ENCODE measurements around the gene CNIH1. TPM values are rescaled to one million over a fixed set of nuclear protein-coding genes. Genes with fewer than 3 reads are reported as not detected.

CNIH1 gene
- total and polyA plus RNA-seq, 2 of the 13 experiments (the other 11 are each of a cell fraction or from before 2014, with no cell fraction given), result 166 to 421 TPM

DNA sequence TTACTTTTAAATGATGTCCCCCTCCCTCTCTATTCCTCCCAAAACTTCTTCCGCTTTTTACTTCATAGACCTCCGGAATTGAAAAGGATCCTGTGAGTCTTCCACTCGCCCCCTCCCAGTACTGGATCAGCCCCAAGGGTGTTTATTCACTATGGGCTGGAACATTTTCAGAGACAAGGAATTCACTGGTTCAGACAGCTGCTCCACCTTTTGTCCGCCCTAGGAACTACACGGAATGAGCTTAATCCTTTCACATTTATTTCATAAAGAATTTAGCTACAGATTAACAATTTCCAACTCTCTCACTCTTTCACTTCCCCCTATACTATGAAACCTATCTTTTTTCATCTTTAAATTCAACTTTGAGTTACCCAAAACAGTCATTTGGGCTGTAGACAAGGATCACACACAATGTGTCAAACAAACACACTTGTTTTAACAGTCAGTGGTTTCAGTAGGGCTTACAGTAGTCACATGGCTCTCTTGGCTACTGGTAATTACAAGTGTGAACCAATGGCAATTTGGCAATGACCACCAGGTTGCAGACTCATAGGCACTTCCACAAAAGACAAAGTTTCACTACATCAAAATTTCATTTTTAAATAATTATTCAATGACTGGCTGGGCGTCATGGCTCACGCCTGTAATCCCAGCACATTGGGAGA lies 20.6 kb downstream of the CNIH1 start (continued):
- TF ChIP-seq LCORL (IDR thresholded peaks at IDR 0.05) (no peak), LCORL (CRISPR knock-in tag; IDR thresholded peaks at IDR 0.05) (0 out of 2 replicates have a peak, but pooled peaks have one; percentile 25), GATAD2A (CRISPR knock-in tag; IDR thresholded peaks at IDR 0.05) (0 out of 2 replicates have a peak, but pooled peaks have one; percentile 22), ZFP82 (CRISPR knock-in tag; IDR thresholded peaks at IDR 0.05; ENCODE audit: borderline replicate concordance) (no peak), CENPT (CRISPR knock-in tag; IDR thresholded peaks at IDR 0.05; ENCODE audit: low read depth) (no peak)
- TF ChIP-seq, protein P1, sequence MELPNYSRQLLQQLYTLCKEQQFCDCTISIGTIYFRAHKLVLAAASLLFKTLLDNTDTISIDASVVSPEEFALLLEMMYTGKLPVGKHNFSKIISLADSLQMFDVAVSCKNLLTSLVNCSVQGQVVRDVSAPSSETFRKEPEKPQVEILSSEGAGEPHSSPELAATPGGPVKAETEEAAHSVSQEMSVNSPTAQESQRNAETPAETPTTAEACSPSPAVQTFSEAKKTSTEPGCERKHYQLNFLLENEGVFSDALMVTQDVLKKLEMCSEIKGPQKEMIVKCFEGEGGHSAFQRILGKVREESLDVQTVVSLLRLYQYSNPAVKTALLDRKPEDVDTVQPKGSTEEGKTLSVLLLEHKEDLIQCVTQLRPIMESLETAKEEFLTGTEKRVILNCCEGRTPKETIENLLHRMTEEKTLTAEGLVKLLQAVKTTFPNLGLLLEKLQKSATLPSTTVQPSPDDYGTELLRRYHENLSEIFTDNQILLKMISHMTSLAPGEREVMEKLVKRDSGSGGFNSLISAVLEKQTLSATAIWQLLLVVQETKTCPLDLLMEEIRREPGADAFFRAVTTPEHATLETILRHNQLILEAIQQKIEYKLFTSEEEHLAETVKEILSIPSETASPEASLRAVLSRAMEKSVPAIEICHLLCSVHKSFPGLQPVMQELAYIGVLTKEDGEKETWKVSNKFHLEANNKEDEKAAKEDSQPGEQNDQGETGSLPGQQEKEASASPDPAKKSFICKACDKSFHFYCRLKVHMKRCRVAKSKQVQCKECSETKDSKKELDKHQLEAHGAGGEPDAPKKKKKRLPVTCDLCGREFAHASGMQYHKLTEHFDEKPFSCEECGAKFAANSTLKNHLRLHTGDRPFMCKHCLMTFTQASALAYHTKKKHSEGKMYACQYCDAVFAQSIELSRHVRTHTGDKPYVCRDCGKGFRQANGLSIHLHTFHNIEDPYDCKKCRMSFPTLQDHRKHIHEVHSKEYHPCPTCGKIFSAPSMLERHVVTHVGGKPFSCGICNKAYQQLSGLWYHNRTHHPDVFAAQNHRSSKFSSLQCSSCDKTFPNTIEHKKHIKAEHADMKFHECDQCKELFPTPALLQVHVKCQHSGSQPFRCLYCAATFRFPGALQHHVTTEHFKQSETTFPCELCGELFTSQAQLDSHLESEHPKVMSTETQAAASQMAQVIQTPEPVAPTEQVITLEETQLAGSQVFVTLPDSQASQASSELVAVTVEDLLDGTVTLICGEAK (IDR thresholded peaks at IDR 0.05), result no peak
- TF ChIP-seq, protein P1 (CRISPR knock-in tag; IDR thresholded peaks at IDR 0.05), result no peak

Measured in HepG2 (cell line).